Breast epithelium (tissue), 3 donors: ENCODE data around the gene PPTC7.

Source experiments
- CTCF ChIP-seq, 3 donors: fragments of 450-650 bp; IDR thresholded peaks; one replicate each; pipeline ENCODE4 v1.5.1; 2016 to 2017; ENCODE audit warnings: antibody characterized with exemption in 3 of 3, mild to moderate bottlenecking in 3 of 3, moderate library complexity in 3 of 3
- POLR2A ChIP-seq: fragments of 450-650 bp; IDR thresholded peaks from one replicate; pipeline ENCODE4 v1.6.1; 2016; ENCODE audit warnings: antibody characterized with exemption, mild to moderate bottlenecking, moderate library complexity
- POLR2AphosphoS5 ChIP-seq, 3 donors: sonication (generic); formaldehyde crosslinking; IDR thresholded peaks; one replicate each; pipeline ENCODE4 v1.6.1; 2017; ENCODE audit warnings: antibody characterized with exemption in 3 of 3

GRCh38 chr12:110577864-110578693 is 5.0 kb downstream of the PPTC7 start:
- TF ChIP-seq CTCF (IDR thresholded peaks at IDR 0.05) (peak in 1 of 3 donors; percentile 9), POLR2AphosphoS5 (IDR thresholded peaks at IDR 0.05) (peak in 1 of 3 donors; percentile 48), POLR2A (no peak)
